Type B pancreatic cell (in vitro differentiated cells): ENCODE measurements around the gene TP53I3. TPM values are rescaled to one million over a fixed set of nuclear protein-coding genes. Genes with fewer than 3 reads are reported as not detected.
"Not testable (repeated sequence)": the region's sequence is repeated elsewhere in the genome, so short reads cannot be mapped to it uniquely, and the experiment has no call there.

ENCODE experiments used
- DNase-seq: peaks from one replicate; pipeline ENCODE4 v3.0.0; 2021; ENCODE audit warnings: mixed read lengths; ENCODE audit not compliant: unreplicated experiment; ENCODE audit errors: extremely low spot score
- H3K27ac Mint-ChIP-seq: 2 replicates; pipeline ENCODE4 v1.8.0; 2021; ENCODE audit warnings: mild to moderate bottlenecking, mixed read lengths
- H3K27me3 Mint-ChIP-seq: 2 replicates; pipeline ENCODE4 v1.8.0; 2021; ENCODE audit warnings: mixed read lengths
- H3K36me3 Mint-ChIP-seq: 2 replicates; pipeline ENCODE4 v1.8.0; 2021; ENCODE audit warnings: mixed read lengths
- H3K4me1 Mint-ChIP-seq: one replicate; pipeline ENCODE4 v1.8.0; 2021; ENCODE audit warnings: mixed read lengths; ENCODE audit not compliant: unreplicated experiment
- H3K4me3 Mint-ChIP-seq: 2 replicates; pipeline ENCODE4 v1.8.0; 2021; ENCODE audit warnings: mild to moderate bottlenecking, mixed read lengths
- H3K9me3 Mint-ChIP-seq: 2 replicates; pipeline ENCODE4 v1.8.0; 2021; ENCODE audit warnings: mixed read lengths
- CTCF ChIP-seq: fragments of 200-600 bp; sonication (generic); conservative IDR thresholded peaks from 2 replicates; pipeline ENCODE4 v1.5.0; 2021; ENCODE audit warnings: antibody characterized with exemption, mild to moderate bottlenecking
- total RNA-seq: library from RNA; stranded (reverse); gene quantifications from 2 replicates; pipeline ENCODE4 v1.2.1, GENCODE V29; 2021; ENCODE audit warnings: low replicate concordance

TP53I3 gene
- total RNA-seq, 1 donor from 2014 or later: 74.0 TPM

- Mint-ChIP-seq H3K4me3 (peak overlapping the region; percentile 48), H3K36me3 (no peaks in the 10 kb centered on the region), H3K9me3 (peaks cover 18% of the 10 kb centered on the region), H3K4me1 (peaks cover 9% of the 10 kb centered on the region), H3K27me3 (no peaks in the 10 kb centered on the region), H3K27ac (peak overlapping the region; percentile 89)
- no peak for TF ChIP-seq CTCF
- no peak for DNase-seq
Observed at GRCh38 chr2:24111407-24111901, 26.8 kb upstream of the TP53I3 start.

- peaks cover 18% of the 10 kb centered on the region for H3K9me3 Mint-ChIP-seq
- no peaks in the 10 kb centered on the region for H3K27me3 Mint-ChIP-seq
- peaks cover 2% of the 10 kb centered on the region for H3K36me3 Mint-ChIP-seq
- H3K27ac Mint-ChIP-seq: peak overlapping the region; percentile 89
- DNase-seq: no peak
- peaks cover 9% of the 10 kb centered on the region for H3K4me1 Mint-ChIP-seq
- H3K4me3 Mint-ChIP-seq: no peak overlapping the region
- no peak for TF ChIP-seq CTCF
Observed at GRCh38 chr2:24110660-24111303, 26.1 kb upstream of the TP53I3 start.

DNA sequence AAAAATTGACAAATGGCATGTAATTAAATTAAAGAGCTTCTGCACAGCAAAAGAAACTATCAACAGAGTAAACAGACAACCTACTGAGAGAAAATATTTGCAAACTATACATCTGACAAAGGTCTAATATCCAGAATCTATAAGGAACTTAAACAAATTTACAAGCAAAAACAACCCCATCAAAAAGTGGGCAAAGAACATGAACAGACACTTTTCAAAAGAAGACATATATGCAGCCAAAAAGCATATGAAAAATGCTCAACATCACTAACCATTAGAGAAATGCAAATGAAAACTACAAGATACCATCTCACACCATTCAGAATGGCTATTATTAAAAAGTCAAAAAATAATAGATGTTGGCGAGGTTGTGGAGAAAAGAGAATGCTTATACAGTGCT, 24.8 kb upstream of the TP53I3 start:
- not testable (repeated sequence) for DNase-seq, H3K27ac Mint-ChIP-seq, H3K27me3 Mint-ChIP-seq, H3K36me3 Mint-ChIP-seq, H3K4me1 Mint-ChIP-seq, H3K4me3 Mint-ChIP-seq
- peaks cover 16% of the 10 kb centered on the region for H3K9me3 Mint-ChIP-seq

DNA sequence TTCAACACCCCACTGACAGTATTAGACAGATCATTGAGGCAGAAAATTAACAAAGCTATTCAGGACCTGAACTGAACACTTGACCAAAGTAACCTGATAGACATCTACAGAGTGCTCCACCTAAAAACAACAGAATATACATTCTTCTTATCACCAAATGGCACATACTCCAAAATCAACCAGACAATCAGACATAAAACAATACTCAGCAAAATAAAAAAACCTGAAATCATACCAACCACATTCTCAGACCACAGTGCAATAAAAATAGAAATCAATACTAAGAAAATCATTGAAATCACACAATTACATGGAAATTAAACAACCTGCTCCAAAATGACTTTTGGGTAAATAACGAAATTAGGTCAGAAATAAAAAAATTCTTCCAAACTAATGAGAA, 22.7 kb upstream of the TP53I3 start:
- Mint-ChIP-seq H3K4me3 (no peak overlapping the region), H3K36me3 (peaks cover 6% of the 10 kb centered on the region)
- TF ChIP-seq CTCF: no peak

GRCh38 chr2:24106786-24107185, 22.2 kb upstream of the TP53I3 start:
- no peaks in the 10 kb centered on the region for H3K27me3 Mint-ChIP-seq
- peaks cover 11% of the 10 kb centered on the region for H3K9me3 Mint-ChIP-seq
- H3K4me3 Mint-ChIP-seq: no peak overlapping the region
- H3K27ac Mint-ChIP-seq: no peak overlapping the region
- peaks cover 9% of the 10 kb centered on the region for H3K4me1 Mint-ChIP-seq
- no peak for TF ChIP-seq CTCF
- peaks cover 6% of the 10 kb centered on the region for H3K36me3 Mint-ChIP-seq
- no peak for DNase-seq

More for the DNA sequence above, 22.7 kb upstream of the TP53I3 start:
- H3K27me3 Mint-ChIP-seq: no peaks in the 10 kb centered on the region
- H3K27ac Mint-ChIP-seq: no peak overlapping the region
- peaks cover 9% of the 10 kb centered on the region for H3K4me1 Mint-ChIP-seq
- DNase-seq: no peak
- H3K9me3 Mint-ChIP-seq: peaks cover 11% of the 10 kb centered on the region

- Mint-ChIP-seq H3K27me3 (no peaks in the 10 kb centered on the region), H3K36me3 (peaks cover 6% of the 10 kb centered on the region), H3K27ac (no peak overlapping the region), H3K4me1 (no peaks in the 10 kb centered on the region), H3K9me3 (peaks cover 11% of the 10 kb centered on the region), H3K4me3 (no peak overlapping the region)
- no peak for DNase-seq
- TF ChIP-seq CTCF: no peak
Observed at GRCh38 chr2:24105816-24106215, 21.2 kb upstream of the TP53I3 start.
